ENCODE results near the gene IPO9.

DNA sequence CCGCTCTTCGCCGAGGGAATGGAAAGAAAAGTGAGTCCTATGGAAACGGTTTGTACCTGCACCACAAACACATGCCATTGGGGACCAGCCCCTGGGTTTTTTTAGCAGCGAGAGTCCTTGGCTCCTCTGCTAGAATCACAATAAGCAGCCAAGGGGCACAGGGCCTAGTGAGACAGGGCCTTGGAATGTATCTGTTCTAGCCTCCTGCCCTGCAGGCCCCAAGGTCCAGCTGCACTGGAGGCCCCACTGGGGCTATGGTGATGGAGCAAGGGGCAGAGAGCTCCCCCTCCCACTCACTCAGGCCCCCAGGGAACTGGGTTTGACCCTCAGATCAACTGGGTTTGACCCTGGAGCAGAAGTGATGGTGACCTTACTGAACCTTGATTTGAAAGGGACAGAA, 74.2 kb downstream of the IPO9 start:
- TF ChIP-seq, protein P1, sequence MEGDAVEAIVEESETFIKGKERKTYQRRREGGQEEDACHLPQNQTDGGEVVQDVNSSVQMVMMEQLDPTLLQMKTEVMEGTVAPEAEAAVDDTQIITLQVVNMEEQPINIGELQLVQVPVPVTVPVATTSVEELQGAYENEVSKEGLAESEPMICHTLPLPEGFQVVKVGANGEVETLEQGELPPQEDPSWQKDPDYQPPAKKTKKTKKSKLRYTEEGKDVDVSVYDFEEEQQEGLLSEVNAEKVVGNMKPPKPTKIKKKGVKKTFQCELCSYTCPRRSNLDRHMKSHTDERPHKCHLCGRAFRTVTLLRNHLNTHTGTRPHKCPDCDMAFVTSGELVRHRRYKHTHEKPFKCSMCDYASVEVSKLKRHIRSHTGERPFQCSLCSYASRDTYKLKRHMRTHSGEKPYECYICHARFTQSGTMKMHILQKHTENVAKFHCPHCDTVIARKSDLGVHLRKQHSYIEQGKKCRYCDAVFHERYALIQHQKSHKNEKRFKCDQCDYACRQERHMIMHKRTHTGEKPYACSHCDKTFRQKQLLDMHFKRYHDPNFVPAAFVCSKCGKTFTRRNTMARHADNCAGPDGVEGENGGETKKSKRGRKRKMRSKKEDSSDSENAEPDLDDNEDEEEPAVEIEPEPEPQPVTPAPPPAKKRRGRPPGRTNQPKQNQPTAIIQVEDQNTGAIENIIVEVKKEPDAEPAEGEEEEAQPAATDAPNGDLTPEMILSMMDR (conservative IDR thresholded peaks at IDR 0.05), result no peak
- no peak for TF ChIP-seq EZH2 (IDR thresholded peaks at IDR 0.05; ENCODE audit: low read depth)
